Memory B cell (primary cell): ENCODE measurements around the gene COBL.

Experiments used
- ATAC-seq: fragments of 150-1000 bp; cut with Tn5 transposase; 2 replicates; pipeline ENCODE4 v1.10.0; 2021; ENCODE audit warnings: low read depth, mild to moderate bottlenecking, moderate library complexity
- DNase-seq, 2 donors: peaks; one replicate each; pipeline ENCODE4 v3.0.0; 2022; ENCODE audit warnings: low spot score in 2 of 2
- H3K27ac Mint-ChIP-seq: one replicate; pipeline ENCODE4 v1.8.0; 2022; ENCODE audit warnings: mild to moderate bottlenecking, moderate library complexity, mixed read lengths
- H3K27me3 Mint-ChIP-seq: one replicate; pipeline ENCODE4 v1.8.0; 2022; ENCODE audit warnings: mixed read lengths
- H3K36me3 Mint-ChIP-seq: one replicate; pipeline ENCODE4 v1.8.0; 2022; ENCODE audit warnings: mild to moderate bottlenecking, mixed read lengths
- H3K4me1 Mint-ChIP-seq: one replicate; pipeline ENCODE4 v1.8.0; 2022; ENCODE audit warnings: mixed read lengths
- H3K4me3 Mint-ChIP-seq: one replicate; pipeline ENCODE4 v1.8.0; 2022; ENCODE audit warnings: mild to moderate bottlenecking, moderate library complexity, mixed read lengths
- H3K9me3 Mint-ChIP-seq: one replicate; pipeline ENCODE4 v1.8.0; 2022; ENCODE audit warnings: mixed read lengths

Gene COBL

GRCh38 chr7:51288896-51289622 is 27.6 kb downstream of the COBL start:
- no peak overlapping the region for H3K27ac Mint-ChIP-seq
- DNase-seq (no peak), ATAC-seq (no peak)
- H3K4me3 Mint-ChIP-seq = no peak overlapping the region
- no peaks in the 10 kb centered on the region for H3K9me3 Mint-ChIP-seq
- no peaks in the 10 kb centered on the region for H3K27me3 Mint-ChIP-seq
- no peaks in the 10 kb centered on the region for H3K4me1 Mint-ChIP-seq
- no peaks in the 10 kb centered on the region for H3K36me3 Mint-ChIP-seq

GRCh38 chr7:51286401-51286800 is 30.2 kb downstream of the COBL start:
- no peak for ATAC-seq
- Mint-ChIP-seq H3K27me3 (no peaks in the 10 kb centered on the region), H3K4me1 (no peaks in the 10 kb centered on the region), H3K9me3 (peaks cover 10% of the 10 kb centered on the region), H3K27ac (no peak overlapping the region), H3K36me3 (peaks cover 2% of the 10 kb centered on the region), H3K4me3 (no peak overlapping the region)
- no peak for DNase-seq

DNA sequence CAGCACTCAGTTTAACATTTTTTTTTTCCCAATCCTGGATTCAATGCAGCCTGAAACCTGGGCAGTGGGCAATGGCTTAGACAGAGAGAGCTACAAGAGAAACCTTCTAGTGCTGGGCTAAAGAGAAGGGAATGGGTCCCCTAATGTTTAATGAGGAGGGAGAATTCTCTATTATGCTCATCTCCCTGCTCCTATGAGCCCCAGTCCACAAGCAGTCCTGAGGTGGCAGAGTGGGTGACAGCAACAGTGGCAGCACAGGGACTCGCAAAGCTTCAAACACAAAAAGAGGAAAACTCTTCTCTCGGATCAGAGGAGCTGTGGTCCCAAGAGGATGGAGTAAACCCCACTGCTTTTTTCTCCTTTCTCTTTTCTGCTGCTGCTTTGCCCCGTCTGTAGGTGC is 36.5 kb downstream of the COBL start:
- Mint-ChIP-seq H3K4me3 (no peak overlapping the region), H3K27me3 (peaks cover 2% of the 10 kb centered on the region), H3K36me3 (peaks cover 2% of the 10 kb centered on the region), H3K27ac (no peak overlapping the region), H3K9me3 (peaks cover 10% of the 10 kb centered on the region), H3K4me1 (no peaks in the 10 kb centered on the region)
- ATAC-seq (no peak), DNase-seq (no peak)

- H3K36me3 Mint-ChIP-seq = peaks cover 2% of the 10 kb centered on the region
- H3K4me1 Mint-ChIP-seq = no peaks in the 10 kb centered on the region
- ATAC-seq (no peak), DNase-seq (no peak)
- no peak overlapping the region for H3K27ac Mint-ChIP-seq
- peaks cover 2% of the 10 kb centered on the region for H3K27me3 Mint-ChIP-seq
- H3K9me3 Mint-ChIP-seq = peaks cover 10% of the 10 kb centered on the region
- H3K4me3 Mint-ChIP-seq = no peak overlapping the region
Measured at GRCh38 chr7:51279391-51280023, 37.1 kb downstream of the COBL start.

DNA sequence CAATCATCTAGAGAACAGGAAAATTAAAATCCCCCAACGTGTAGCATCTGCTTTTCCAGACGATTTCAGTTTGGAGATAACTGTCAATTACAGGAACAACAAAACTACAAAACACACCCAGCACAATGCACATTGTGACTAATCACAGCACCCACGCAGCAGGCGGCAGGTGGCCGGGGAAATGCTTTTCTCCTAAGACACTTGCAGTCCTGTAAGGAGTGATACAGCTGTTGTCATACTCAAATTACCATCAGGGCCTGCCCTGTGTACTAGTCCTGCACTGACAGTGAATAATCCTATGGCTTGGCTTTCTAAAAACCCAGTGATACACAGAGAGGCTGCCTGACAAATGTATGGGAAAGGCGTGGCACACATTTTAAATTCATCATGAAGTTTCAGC is 37.8 kb downstream of the COBL start:
- Mint-ChIP-seq H3K9me3 (peaks cover 10% of the 10 kb centered on the region), H3K4me1 (no peaks in the 10 kb centered on the region), H3K36me3 (peaks cover 2% of the 10 kb centered on the region), H3K27me3 (peaks cover 3% of the 10 kb centered on the region), H3K27ac (no peak overlapping the region), H3K4me3 (no peak overlapping the region)
- ATAC-seq (no peak), DNase-seq (no peak)

- no peaks in the 10 kb centered on the region for H3K36me3 Mint-ChIP-seq
- H3K27me3 Mint-ChIP-seq = peaks cover 5% of the 10 kb centered on the region
- ATAC-seq (no peak), DNase-seq (no peak)
- no peak overlapping the region for H3K27ac Mint-ChIP-seq
- H3K4me3 Mint-ChIP-seq = no peak overlapping the region
- no peaks in the 10 kb centered on the region for H3K4me1 Mint-ChIP-seq
- no peaks in the 10 kb centered on the region for H3K9me3 Mint-ChIP-seq
Measured at GRCh38 chr7:51276967-51277366, 39.6 kb downstream of the COBL start.

GRCh38 chr7:51276091-51276605 is 40.5 kb downstream of the COBL start:
- DNase-seq = no peak
- Mint-ChIP-seq H3K4me3 (no peak overlapping the region), H3K4me1 (no peaks in the 10 kb centered on the region), H3K27me3 (peaks cover 5% of the 10 kb centered on the region), H3K36me3 (no peaks in the 10 kb centered on the region), H3K27ac (no peak overlapping the region), H3K9me3 (no peaks in the 10 kb centered on the region)
- no peak for ATAC-seq

GRCh38 chr7:51275532-51275931 is 41.1 kb downstream of the COBL start:
- H3K4me3 Mint-ChIP-seq = no peak overlapping the region
- H3K27me3 Mint-ChIP-seq = peaks cover 5% of the 10 kb centered on the region
- no peaks in the 10 kb centered on the region for H3K36me3 Mint-ChIP-seq
- H3K27ac Mint-ChIP-seq = no peak overlapping the region
- no peak for ATAC-seq
- no peaks in the 10 kb centered on the region for H3K9me3 Mint-ChIP-seq
- H3K4me1 Mint-ChIP-seq = no peaks in the 10 kb centered on the region
- DNase-seq = no peak

- Mint-ChIP-seq H3K4me1 (no peaks in the 10 kb centered on the region), H3K27ac (no peak overlapping the region), H3K9me3 (no peaks in the 10 kb centered on the region), H3K27me3 (peaks cover 5% of the 10 kb centered on the region), H3K4me3 (no peak overlapping the region), H3K36me3 (no peaks in the 10 kb centered on the region)
- no peak for ATAC-seq
- no peak for DNase-seq
Measured at GRCh38 chr7:51274955-51275354, 41.7 kb downstream of the COBL start.

GRCh38 chr7:51274001-51274400 is 42.6 kb downstream of the COBL start:
- Mint-ChIP-seq H3K4me1 (no peaks in the 10 kb centered on the region), H3K27ac (no peak overlapping the region), H3K36me3 (no peaks in the 10 kb centered on the region), H3K4me3 (no peak overlapping the region), H3K27me3 (peaks cover 5% of the 10 kb centered on the region), H3K9me3 (no peaks in the 10 kb centered on the region)
- DNase-seq (no peak), ATAC-seq (no peak)

GRCh38 chr7:51273360-51273759 is 43.2 kb downstream of the COBL start:
- H3K9me3 Mint-ChIP-seq = no peaks in the 10 kb centered on the region
- no peak overlapping the region for H3K4me3 Mint-ChIP-seq
- H3K4me1 Mint-ChIP-seq = no peaks in the 10 kb centered on the region
- no peak overlapping the region for H3K27ac Mint-ChIP-seq
- ATAC-seq = no peak
- H3K27me3 Mint-ChIP-seq = peaks cover 5% of the 10 kb centered on the region
- no peaks in the 10 kb centered on the region for H3K36me3 Mint-ChIP-seq
- no peak for DNase-seq

GRCh38 chr7:51270965-51271364 is 45.6 kb downstream of the COBL start:
- no peak overlapping the region for H3K4me3 Mint-ChIP-seq
- no peak overlapping the region for H3K27ac Mint-ChIP-seq
- H3K27me3 Mint-ChIP-seq = peaks cover 3% of the 10 kb centered on the region
- DNase-seq = no peak
- no peaks in the 10 kb centered on the region for H3K36me3 Mint-ChIP-seq
- H3K9me3 Mint-ChIP-seq = no peaks in the 10 kb centered on the region
- ATAC-seq = no peak
- no peaks in the 10 kb centered on the region for H3K4me1 Mint-ChIP-seq

- Mint-ChIP-seq H3K27me3 (peaks cover 3% of the 10 kb centered on the region), H3K27ac (no peak overlapping the region), H3K36me3 (no peaks in the 10 kb centered on the region), H3K4me3 (no peak overlapping the region), H3K4me1 (no peaks in the 10 kb centered on the region), H3K9me3 (no peaks in the 10 kb centered on the region)
- no peak for DNase-seq
- ATAC-seq = no peak
Measured at GRCh38 chr7:51269911-51270310, 46.7 kb downstream of the COBL start.

DNA sequence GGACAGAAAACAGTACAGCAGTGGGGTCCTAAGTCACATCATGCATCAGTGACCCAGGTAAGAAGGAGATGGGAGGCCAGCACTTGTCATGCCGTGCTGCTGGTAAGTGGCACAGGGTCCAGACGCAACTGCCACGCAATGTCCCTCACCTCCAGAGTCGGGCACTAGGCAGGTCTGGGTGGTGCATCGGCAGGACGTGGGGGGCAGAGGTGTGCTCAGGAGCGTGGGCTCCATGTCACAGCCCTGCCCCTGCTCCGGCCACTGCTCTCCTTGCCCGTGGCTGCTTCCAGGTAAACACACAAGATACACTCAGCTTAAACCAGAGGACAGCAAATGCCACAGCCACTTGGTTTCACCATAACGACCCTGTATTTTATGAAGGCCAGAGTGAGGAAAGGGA is 47.3 kb downstream of the COBL start:
- Mint-ChIP-seq H3K4me3 (no peak overlapping the region), H3K27me3 (peaks cover 3% of the 10 kb centered on the region), H3K4me1 (no peaks in the 10 kb centered on the region), H3K9me3 (no peaks in the 10 kb centered on the region), H3K36me3 (no peaks in the 10 kb centered on the region), H3K27ac (no peak overlapping the region)
- DNase-seq (no peak), ATAC-seq (no peak)

DNA sequence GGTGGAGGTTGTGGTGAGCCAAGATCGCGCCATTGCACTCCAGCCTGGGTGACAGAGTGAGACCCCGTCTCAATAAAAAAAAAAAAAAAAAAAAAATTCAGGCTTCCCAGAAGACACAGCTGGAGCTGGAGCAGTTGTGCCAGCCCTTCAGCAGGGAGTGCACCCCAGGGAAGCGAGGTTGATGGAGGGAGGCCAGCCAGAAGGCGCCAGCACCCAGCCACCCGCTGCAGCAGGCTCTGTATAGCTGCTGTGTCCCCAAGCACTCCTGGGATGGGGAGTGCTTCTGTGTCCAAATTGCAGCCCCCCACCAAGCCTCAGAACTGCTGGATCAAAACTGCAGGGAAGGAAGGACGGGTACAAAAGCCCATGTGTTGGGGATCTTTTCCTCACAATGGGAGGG is 47.8 kb downstream of the COBL start:
- Mint-ChIP-seq H3K27ac (no peak overlapping the region), H3K36me3 (no peaks in the 10 kb centered on the region), H3K27me3 (peaks cover 2% of the 10 kb centered on the region), H3K4me3 (no peak overlapping the region), H3K4me1 (no peaks in the 10 kb centered on the region), H3K9me3 (no peaks in the 10 kb centered on the region)
- no peak for DNase-seq
- no peak for ATAC-seq
